MM.1S (cell line): Measurements from ENCODE around the gene JADE1.

Source experiments
- EZH2 ChIP-seq: fragments of 300-600 bp; sonication (generic); optimal IDR thresholded peaks from 2 replicates; pipeline ENCODE3; 2017; ENCODE audit warnings: low read depth, mild to moderate bottlenecking, antibody characterized with exemption, low read length, mixed read lengths
- EZH2phosphoT487 ChIP-seq: fragments of 300-600 bp; sonication (generic); IDR thresholded peaks from 2 replicates; pipeline ENCODE4 v1.6.1; 2018; ENCODE audit warnings: antibody characterized with exemption, low read length
- TF ChIP-seq, protein P1 (sequence below): fragments of 300-600 bp; sonication (generic); IDR thresholded peaks from 2 replicates; pipeline ENCODE4 v1.5.1; 2016; ENCODE audit warnings: antibody characterized with exemption, low read length, mixed read lengths

DNA sequence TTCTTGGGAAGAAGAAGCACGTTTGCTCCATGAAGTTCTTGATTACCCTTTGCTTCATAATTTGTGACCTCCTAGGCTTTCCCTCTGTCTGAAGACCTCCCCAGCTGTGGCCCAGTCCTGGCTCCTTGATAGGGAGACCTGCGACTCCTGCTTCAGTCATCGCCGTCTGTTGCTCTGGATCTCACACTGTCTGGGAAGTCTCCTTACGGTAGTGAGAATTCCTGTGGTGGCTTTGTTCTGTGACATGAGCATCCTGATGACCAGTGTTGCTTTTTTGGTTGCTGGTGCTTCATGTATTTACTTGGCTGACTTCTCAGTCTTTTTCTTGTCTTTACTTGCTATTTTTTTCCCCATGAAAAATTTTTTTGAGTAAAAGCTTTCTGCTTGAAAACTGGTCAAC lies 44.2 kb downstream of the JADE1 start:
- TF ChIP-seq, protein P1, sequence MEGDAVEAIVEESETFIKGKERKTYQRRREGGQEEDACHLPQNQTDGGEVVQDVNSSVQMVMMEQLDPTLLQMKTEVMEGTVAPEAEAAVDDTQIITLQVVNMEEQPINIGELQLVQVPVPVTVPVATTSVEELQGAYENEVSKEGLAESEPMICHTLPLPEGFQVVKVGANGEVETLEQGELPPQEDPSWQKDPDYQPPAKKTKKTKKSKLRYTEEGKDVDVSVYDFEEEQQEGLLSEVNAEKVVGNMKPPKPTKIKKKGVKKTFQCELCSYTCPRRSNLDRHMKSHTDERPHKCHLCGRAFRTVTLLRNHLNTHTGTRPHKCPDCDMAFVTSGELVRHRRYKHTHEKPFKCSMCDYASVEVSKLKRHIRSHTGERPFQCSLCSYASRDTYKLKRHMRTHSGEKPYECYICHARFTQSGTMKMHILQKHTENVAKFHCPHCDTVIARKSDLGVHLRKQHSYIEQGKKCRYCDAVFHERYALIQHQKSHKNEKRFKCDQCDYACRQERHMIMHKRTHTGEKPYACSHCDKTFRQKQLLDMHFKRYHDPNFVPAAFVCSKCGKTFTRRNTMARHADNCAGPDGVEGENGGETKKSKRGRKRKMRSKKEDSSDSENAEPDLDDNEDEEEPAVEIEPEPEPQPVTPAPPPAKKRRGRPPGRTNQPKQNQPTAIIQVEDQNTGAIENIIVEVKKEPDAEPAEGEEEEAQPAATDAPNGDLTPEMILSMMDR = no peak
- TF ChIP-seq EZH2 = no peak
- no peak for TF ChIP-seq EZH2phosphoT487
